Measurements from ENCODE around the gene GPR84.

GPR84 gene

GRCh38 chr12:54364413-54364812 is at the start of gene GPR84:
Gene GPR84, minus strand, starts transcription at chr12:54364486. Its CDS starts 635 bp downstream, at chr12:54363851.
- DNase-seq (ENCODE audit: low spot score) = no peak

DNA sequence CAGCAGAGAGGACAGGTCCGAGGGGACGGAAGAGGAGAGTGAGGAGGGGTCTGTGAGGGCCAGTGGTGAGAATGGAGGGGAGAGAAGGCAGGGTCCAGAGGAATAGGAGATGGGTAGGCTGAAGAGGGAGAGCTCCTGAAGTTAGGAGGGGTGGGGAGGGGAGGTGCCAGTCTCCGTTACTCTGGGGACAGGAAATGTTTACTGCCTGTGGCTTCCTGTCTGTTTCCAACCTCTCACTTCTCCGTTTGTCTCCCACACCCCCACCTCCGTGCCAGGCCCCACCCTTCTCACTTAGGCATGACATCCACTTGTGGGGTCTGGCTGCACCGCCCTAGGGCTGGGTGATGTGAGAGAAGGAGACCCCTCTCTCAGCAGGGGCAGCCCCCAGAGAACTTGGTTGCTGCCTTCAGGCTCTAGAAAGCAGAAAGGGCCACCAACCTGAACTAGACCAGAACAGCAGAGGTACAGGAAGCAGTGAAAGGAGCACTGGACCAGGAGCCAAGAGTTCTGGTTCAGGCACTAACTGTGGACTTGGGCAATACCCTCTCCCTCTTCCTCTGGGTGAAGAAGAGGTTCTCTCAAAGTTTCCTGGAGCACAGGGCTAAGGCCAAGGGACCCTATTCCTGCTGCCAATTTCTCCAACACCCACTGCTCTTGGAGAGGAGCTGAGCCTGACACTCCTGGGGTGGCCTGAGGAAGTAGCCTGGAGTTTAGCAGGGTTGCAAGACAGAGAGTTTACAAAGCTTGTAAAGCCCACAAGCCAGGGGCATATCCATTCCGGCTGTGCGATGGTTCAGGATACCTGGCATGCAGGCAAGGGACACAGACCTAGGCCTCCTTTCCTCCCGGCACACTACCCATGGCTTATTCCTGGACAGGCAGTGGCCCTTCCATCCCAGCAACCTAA is 49.3 kb upstream of the GPR84 start:
- no peak for DNase-seq (ENCODE audit: low spot score)

DNA sequence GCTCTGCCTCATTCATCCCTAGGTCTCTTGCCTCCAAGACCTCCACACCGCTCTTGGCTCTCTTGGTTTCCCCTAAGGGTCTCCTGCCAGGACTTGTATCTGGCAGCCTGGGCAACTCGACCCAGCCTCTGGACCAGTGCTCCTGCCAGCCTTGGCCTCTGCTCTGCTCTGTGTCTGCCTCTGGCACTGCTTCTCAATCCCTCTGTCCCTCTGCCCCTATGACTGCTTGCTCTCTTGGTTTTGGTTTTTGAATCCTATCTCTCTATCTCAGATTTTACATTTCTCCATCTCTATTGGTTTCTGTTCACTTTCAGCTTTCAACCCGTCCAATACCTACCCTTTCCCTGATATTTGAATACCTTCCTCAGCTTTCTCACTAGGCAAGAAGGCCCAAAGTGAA is 48.5 kb upstream of the GPR84 start:
- DNase-seq (ENCODE audit: low spot score) = no peak

DNA sequence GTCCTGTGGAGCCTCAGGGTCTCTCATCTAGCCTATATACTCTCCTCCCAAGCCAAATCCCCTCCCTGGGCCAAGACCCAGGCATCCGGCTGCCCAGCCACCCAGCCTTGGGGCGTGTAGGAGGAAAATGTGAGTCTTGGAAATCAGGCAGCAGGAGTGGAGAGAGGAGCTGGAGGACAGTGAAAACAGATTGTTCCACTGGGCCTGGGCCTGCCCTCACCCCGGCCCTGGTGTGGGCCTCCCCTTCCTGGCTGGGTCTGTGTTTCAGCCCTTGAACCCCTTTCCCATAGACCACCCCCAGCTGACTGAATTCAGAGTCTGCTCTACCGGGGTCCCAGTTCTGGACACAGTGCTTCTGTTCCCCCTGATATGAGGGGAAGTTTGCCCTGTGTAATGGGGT is 48.1 kb upstream of the GPR84 start:
- DNase-seq (ENCODE audit: low spot score) = no peak

DNA sequence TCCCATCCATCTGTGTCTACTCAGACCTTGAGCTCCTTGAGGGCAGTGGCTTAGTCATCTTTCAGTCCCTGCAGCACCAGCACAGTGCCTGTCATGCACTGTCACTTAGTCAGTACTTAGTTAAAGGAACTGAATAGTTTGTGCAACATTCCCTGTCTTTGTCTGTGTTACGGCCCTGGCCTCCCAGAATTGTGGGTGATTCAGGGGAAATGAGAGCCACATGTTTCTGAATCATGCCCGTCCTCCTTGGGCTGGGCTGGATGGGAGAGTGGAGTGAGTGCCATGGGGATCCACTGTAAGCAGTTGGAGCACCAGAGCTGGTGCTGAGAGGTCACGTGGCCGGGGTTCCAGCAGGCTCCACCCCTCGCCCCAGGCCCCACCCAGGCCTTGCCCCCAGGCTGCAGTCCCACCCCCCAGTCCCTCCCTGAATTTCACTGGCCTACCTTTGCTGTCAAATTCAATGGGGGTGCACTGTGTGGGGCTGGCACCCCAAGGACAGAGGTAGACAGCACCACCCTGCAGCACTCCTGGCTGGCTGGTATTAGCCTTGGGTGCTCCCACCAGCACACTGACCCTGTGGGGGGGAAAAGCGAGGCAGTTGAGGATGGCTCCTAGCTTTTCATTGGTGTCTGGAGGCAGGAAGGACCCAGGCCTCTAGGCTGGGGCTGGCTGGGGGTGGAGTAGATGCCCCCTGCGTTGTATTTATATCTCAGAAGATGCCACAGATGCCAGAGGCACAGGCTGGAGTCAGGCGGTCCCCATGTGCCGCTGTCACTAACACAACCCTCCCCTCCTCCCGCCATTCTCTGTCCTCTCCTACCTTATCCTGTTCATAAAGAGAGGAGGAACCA is 47.3 kb upstream of the GPR84 start:
- DNase-seq (ENCODE audit: low spot score) = no peak

DNA sequence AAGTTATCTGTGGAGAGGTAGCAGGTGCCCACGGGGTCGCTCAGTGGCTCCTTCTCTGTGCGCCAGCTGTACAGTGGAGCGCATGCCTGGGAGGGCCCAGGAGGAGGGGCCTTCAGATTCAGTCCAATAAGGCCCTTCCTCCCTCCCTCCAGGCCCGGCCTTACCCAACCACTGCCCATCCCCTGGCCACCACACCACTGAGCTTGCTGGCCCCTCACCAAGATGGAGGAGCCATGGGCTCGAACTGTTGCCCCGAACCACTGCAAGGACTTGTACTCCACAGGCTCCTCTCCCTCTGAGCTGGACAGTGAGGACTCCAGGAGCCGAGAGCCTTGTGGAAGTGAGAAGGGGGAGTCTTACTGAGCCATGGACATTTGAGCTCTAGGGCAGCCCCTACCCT is 45.0 kb upstream of the GPR84 start:
- no peak for DNase-seq (ENCODE audit: low spot score)

GRCh38 chr12:54407183-54407905 is 43.1 kb upstream of the GPR84 start:
- DNase-seq (ENCODE audit: low spot score) = no peak

- no peak for DNase-seq (ENCODE audit: low spot score)
Measured at GRCh38 chr12:54405573-54405972, 41.3 kb upstream of the GPR84 start.

DNA sequence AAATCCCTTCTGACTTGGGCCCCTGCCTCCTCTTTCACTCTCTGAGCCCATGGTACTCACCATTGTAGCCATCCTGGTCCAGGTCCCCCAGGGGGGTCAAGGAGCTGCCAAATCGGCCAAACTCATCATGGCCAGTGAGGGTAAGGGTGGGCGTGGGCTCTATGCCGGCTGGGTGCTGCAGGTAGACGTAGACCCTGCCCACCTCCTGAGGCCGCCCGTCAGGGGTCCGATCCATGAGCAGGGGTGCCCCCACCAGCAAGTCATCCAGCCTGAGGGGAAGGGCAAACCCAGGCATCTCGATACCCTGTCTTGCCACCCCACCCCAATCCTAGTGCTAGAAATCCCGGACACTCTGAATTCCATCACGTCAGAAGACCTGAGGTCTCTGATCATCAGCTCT is 40.8 kb upstream of the GPR84 start:
- DNase-seq (ENCODE audit: low spot score) = no peak

- peak; percentile 69 for DNase-seq (ENCODE audit: low spot score)
Measured at GRCh38 chr12:54404061-54405004, 40.0 kb upstream of the GPR84 start.

GRCh38 chr12:54401119-54401518 is 36.8 kb upstream of the GPR84 start:
- no peak for DNase-seq (ENCODE audit: low spot score)

GRCh38 chr12:54398995-54399793 is 34.9 kb upstream of the GPR84 start:
- DNase-seq (ENCODE audit: low spot score) = peak; percentile 80

GRCh38 chr12:54398218-54398617 is 33.9 kb upstream of the GPR84 start:
- no peak for DNase-seq (ENCODE audit: low spot score)

- no peak for DNase-seq (ENCODE audit: low spot score)
Measured at GRCh38 chr12:54397157-54397556, 32.9 kb upstream of the GPR84 start.

GRCh38 chr12:54395545-54395944 is 31.3 kb upstream of the GPR84 start:
- DNase-seq (ENCODE audit: low spot score) = no peak

- no peak for DNase-seq (ENCODE audit: low spot score)
Measured at GRCh38 chr12:54394986-54395385, 30.7 kb upstream of the GPR84 start.

- peak; percentile 70 for DNase-seq (ENCODE audit: low spot score)
Measured at GRCh38 chr12:54394281-54394719, 30.0 kb upstream of the GPR84 start.

DNA sequence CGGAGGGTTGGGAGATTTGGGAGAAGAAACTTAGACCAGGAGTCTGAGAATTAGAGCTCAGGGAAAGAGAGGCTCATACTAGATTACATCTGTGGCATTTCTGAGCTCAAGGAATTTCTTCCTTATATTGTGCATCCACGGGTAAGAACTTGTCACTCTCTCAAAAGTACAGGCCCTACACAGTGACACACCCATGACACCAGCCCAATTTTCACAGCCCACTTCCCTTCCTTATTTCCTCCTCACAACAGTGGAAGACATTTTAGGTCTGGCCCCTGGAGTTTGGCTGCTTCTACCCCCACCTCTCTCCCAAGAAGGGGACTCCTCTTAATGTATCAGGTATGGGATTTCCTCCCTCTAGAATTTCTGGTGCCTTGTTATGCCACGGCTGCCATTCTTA is 29.5 kb upstream of the GPR84 start:
- DNase-seq (ENCODE audit: low spot score) = no peak

DNA sequence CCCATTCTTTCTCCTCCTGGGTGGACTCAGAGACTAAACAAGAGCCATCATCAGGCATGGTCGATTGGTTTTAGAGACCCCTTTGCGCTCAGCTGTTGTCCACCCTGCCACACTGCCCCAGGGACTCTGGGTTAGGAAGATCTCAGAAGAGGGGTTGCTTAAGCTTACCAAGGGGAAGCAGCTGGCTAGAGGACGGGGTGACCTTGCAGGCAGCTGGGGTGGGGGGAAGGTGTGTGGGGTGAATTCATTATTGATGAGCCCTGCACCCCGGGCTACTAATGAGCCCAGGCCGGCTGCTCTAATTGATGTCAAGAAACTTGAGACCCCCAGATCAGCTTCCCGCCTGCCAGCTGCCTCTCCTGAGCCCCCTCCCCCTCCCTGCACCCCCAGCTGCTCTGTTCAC is 28.9 kb upstream of the GPR84 start:
- no peak for DNase-seq (ENCODE audit: low spot score)

- no peak for DNase-seq (ENCODE audit: low spot score)
Measured at GRCh38 chr12:54392485-54393206, 28.4 kb upstream of the GPR84 start.
